Choroid plexus epithelial cell (primary cell): ENCODE results near the gene PTGFRN.

Source experiments
- DNase-seq: peaks from one replicate; pipeline ENCODE4 v3.0.0-alpha.2; 2010; ENCODE audit warnings: low read depth
- H3K4me3 ChIP-seq: 2 replicates; pipeline ENCODE4 v1.5.1; 2011; ENCODE audit warnings: low read depth, mild to moderate bottlenecking, control low read depth, low read length, moderate library complexity
- CTCF ChIP-seq: conservative IDR thresholded peaks from 2 replicates; pipeline ENCODE4 v1.5.1; 2011; ENCODE audit warnings: low read depth, mild to moderate bottlenecking, control low read depth, inconsistent platforms, low read length, moderate library complexity

The PTGFRN gene

GRCh38 chr1:116923421-116923820 lies 13.7 kb downstream of the PTGFRN start:
- DNase-seq: no peak
- TF ChIP-seq CTCF: no peak
- no peak overlapping the region for H3K4me3 ChIP-seq

- no peak for DNase-seq
- H3K4me3 ChIP-seq: no peak overlapping the region
- TF ChIP-seq CTCF: no peak
These were observed 17.5 kb downstream of the PTGFRN start for GRCh38 chr1:116927049-116927798.

GRCh38 chr1:116929961-116930592 lies 20.4 kb downstream of the PTGFRN start:
- no peak for DNase-seq
- no peak overlapping the region for H3K4me3 ChIP-seq
- no peak for TF ChIP-seq CTCF

GRCh38 chr1:116931016-116931918 lies 21.6 kb downstream of the PTGFRN start:
- DNase-seq: no peak
- H3K4me3 ChIP-seq: no peak overlapping the region
- TF ChIP-seq CTCF: no peak

GRCh38 chr1:116933606-116934515 lies 24.1 kb downstream of the PTGFRN start:
- DNase-seq: no peak
- H3K4me3 ChIP-seq: no peak overlapping the region

More at GRCh38 chr1:116933606-116934515, 24.1 kb downstream of the PTGFRN start:
- TF ChIP-seq CTCF: no peak
